ENCODE measurements around the gene RPS16.

The RPS16 gene

DNA sequence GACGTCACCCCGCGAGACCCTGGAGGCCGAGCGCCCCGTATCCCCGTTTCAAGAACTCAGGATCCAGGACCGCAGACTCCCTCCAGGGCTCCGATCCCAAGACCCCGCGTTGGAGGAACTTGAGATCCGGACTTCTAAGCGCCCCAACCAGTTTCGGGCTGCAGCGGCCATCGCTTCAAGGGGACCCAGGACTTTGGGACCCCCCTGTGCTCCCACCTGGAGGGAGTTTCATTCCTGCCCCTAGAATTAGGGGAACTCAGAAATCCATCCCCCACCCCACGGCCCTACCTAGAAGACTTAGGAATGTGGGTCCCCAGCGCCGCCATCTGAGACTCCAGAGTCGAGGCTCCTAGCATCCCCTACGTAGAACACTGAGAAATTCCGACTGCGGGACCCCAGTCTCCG, 22.9 kb downstream of the RPS16 start:
- no peak for DNase-seq (ENCODE audit: low read depth)
- TF ChIP-seq, protein P1, sequence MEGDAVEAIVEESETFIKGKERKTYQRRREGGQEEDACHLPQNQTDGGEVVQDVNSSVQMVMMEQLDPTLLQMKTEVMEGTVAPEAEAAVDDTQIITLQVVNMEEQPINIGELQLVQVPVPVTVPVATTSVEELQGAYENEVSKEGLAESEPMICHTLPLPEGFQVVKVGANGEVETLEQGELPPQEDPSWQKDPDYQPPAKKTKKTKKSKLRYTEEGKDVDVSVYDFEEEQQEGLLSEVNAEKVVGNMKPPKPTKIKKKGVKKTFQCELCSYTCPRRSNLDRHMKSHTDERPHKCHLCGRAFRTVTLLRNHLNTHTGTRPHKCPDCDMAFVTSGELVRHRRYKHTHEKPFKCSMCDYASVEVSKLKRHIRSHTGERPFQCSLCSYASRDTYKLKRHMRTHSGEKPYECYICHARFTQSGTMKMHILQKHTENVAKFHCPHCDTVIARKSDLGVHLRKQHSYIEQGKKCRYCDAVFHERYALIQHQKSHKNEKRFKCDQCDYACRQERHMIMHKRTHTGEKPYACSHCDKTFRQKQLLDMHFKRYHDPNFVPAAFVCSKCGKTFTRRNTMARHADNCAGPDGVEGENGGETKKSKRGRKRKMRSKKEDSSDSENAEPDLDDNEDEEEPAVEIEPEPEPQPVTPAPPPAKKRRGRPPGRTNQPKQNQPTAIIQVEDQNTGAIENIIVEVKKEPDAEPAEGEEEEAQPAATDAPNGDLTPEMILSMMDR (IDR thresholded peaks at IDR 0.05; ENCODE audit: insufficient read depth, low read depth, low read length, missing control alignments), result no peak
- peak overlapping the region; percentile 86 for H3K4me3 ChIP-seq (ENCODE audit: low read depth, low read length)

DNA sequence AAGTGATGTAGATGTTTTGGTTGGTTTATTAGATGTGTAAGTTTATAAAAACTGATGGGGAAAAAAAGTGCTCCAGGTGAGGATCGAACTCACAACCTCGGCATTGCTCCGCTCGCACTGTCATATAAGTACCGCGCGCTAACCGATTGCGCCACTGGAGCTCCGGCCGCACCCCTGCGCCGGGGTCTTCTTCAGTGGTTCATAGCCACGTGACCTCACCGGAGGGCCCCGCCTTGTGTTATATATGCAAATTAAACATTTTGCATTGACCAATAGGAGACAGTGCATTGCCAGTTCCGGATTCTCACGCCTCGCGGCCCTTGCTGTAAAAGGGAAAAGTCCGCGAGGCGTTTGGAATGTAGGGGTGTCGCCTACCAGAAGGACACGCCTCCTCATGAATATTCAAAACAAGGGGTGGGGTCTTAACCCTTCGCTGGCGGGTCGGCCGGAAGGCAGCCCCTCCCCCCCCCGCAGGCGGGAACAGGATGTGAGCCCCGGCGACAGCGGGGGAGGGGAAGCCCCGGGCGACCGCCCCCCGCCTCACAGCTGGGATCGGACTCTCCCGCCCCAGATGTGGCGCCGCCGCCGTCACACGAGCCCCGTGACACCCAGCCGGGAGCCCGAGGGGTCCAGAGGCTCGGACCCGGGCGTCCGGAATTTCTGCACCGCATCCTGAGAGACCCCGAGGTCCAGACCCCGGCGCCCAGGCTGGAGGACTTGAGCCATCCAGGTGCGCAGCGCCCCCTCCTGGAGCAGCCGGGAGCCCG, 23.5 kb downstream of the RPS16 start, which contains the start of gene PLEKHG2:
PLEKHG2 (plus strand) TSS at position 570 of the 767 bp plus-strand sequence. CDS start 1,418 bp downstream, outside the sequence.
- peak within 1 kb of the TSS; percentile 86 for H3K4me3 ChIP-seq (ENCODE audit: low read depth, low read length)
- TF ChIP-seq, protein P1 (IDR thresholded peaks at IDR 0.05; ENCODE audit: insufficient read depth, low read depth, low read length, missing control alignments), result peak; percentile 86
- peak; percentile 100 for DNase-seq (ENCODE audit: low read depth)

DNA sequence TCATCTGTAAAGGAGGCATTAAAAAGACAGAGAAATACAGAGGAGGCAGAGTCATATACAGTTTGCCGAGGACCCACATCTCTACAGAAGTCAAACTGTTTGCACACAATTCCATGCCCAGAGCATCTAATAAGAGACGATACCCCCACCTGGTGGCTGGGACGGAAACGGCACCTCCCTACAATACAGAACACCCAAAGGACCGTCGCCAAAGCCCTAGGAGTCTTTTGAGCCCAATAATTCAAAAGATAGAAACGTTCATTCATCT, 24.0 kb downstream of the RPS16 start:
- peak overlapping the region; percentile 38 for H3K4me3 ChIP-seq (ENCODE audit: low read depth, low read length)
- TF ChIP-seq, protein P1 (IDR thresholded peaks at IDR 0.05; ENCODE audit: insufficient read depth, low read depth, low read length, missing control alignments), result peak; percentile 86
- peak; percentile 94 for DNase-seq (ENCODE audit: low read depth)

DNA sequence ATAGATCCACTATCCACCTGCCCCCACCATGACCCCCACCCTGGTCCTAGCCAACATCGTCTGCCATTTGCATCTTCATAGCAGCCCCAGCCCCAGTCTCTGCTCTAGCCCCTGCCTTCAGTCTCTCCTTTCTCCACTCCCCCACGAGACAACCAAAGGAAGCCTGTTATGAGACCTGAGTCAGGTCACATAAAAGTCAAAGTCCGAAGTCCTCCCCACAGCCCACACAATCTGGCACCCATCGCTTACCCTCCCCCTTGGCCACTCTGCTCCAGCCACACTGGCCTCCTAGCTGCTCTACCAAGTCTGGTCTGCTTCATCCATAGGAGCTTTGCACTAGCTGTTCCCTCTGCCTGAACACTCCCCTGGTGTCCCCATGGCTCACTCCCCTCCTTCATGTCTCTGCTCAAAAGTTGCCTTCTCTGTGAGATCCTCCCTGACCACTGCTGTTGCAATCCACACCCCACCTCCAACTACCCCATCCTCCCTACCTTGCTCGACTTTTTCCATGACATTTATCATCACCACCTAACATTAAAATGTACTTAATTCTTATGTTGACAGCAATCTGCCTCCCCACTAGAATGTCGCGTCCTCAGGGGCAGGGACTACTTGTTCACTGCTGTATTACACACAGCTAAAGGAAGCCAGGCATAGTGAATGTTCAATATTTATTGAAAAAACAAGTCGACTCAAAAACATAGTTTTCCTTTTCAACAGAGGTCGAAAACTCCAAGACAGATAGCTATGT, 24.5 kb downstream of the RPS16 start:
- H3K4me3 ChIP-seq (ENCODE audit: low read depth, low read length), result peak overlapping the region; percentile 6; the same call in 1 of the 2 replicates
- DNase-seq (ENCODE audit: low read depth), result peak; percentile 53

DNA sequence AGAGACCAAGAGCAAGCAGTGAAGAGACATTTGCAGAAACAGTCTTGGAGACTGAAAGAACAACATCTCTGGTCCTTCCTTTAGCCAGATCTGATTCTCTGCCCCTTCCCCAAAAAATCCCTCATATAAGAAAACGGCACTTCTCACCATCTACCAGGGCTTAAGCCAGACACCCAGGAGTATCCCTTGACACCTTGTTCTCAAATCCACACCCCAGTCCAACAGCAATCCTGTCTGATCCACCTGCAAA, 25.0 kb downstream of the RPS16 start:
- DNase-seq (ENCODE audit: low read depth), result no peak
- no peak overlapping the region for H3K4me3 ChIP-seq (ENCODE audit: low read depth, low read length)
- TF ChIP-seq, protein P1 (IDR thresholded peaks at IDR 0.05; ENCODE audit: insufficient read depth, low read depth, low read length, missing control alignments), result no peak

More for the DNA sequence above, 24.5 kb downstream of the RPS16 start:
- TF ChIP-seq, protein P1 (IDR thresholded peaks at IDR 0.05; ENCODE audit: insufficient read depth, low read depth, low read length, missing control alignments), result no peak

DNA sequence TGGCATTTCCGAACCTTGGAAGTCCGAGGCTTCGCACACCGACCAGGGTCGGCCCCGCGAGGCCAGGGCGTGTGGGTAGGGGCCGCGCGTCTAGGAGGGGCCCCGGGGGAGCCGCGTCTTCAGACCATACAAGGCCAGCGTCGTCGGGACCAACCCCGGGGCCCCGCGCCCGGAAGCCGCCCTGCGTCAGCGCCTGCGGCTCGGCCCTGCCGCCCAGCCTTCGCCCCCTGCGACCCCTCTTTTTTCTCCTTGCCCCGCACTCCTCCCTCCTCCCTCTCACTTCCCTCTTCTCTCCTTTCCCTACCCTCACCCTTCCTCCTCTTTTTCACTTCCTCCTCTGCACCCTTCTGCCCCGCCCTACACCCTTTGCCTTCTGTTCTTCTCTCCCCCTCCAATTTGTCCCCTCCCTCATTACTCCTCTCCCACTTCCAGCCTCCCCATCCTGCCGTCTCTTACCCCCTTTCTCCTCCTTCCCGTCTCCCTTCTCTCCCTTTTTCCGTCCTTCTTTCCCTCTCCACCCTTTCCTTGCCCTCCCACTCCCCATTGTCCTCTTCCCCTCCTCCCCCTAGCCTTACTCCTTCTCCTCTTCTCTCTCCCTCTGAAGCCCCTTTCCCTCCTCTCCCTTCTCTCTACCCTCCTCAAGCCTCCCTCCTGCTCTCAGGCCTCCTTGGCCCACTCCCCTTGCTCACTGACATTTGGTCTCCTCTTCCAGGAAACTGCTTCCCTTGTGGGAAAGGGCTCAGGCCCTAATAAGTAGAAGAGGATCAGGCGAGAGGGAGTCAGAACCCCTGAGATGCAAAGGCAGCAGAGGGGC, 25.5 kb downstream of the RPS16 start:
- DNase-seq (ENCODE audit: low read depth), result peak; percentile 87
- H3K4me3 ChIP-seq (ENCODE audit: low read depth, low read length), result peak overlapping the region; percentile 92
- TF ChIP-seq, protein P1 (IDR thresholded peaks at IDR 0.05; ENCODE audit: insufficient read depth, low read depth, low read length, missing control alignments), result no peak
